ENCODE data around the gene HK3.
"Not testable (repeated sequence)": the region's sequence is repeated elsewhere in the genome, so short reads cannot be mapped to it uniquely, and the experiment has no call there.

Gene HK3

GRCh38 chr5:176874198-176874780 lies 24.9 kb downstream of the HK3 start:
- TF ChIP-seq CTCF (IDR thresholded peaks at IDR 0.05; ENCODE audit: low read depth, low read length) = no peak
- H3K4me3 ChIP-seq (ENCODE audit: low read depth, low read length) = no peak overlapping the region

GRCh38 chr5:176873541-176874172 lies 25.5 kb downstream of the HK3 start:
- H3K4me3 ChIP-seq (ENCODE audit: low read depth, low read length) = no peak overlapping the region
- no peak for TF ChIP-seq CTCF (IDR thresholded peaks at IDR 0.05; ENCODE audit: low read depth, low read length)

- not testable (repeated sequence) for H3K4me3 ChIP-seq (ENCODE audit: low read depth, low read length)
These were observed 26.1 kb downstream of the HK3 start for GRCh38 chr5:176873011-176873410.

GRCh38 chr5:176872586-176872985 lies 26.6 kb downstream of the HK3 start:
- H3K4me3 ChIP-seq (ENCODE audit: low read depth, low read length) = not testable (repeated sequence)

- H3K4me3 ChIP-seq (ENCODE audit: low read depth, low read length) = not testable (repeated sequence)
These were observed 28.5 kb downstream of the HK3 start for GRCh38 chr5:176870644-176871043.

- no peak overlapping the region for H3K4me3 ChIP-seq (ENCODE audit: low read depth, low read length)
- peak; percentile 10; the same call in 1 of the 2 replicates for TF ChIP-seq CTCF (IDR thresholded peaks at IDR 0.05; ENCODE audit: low read depth, low read length)
These were observed 29.0 kb downstream of the HK3 start for GRCh38 chr5:176870110-176870591.

GRCh38 chr5:176869501-176870109 lies 29.5 kb downstream of the HK3 start:
- no peak for TF ChIP-seq CTCF (IDR thresholded peaks at IDR 0.05; ENCODE audit: low read depth, low read length)
- no peak overlapping the region for H3K4me3 ChIP-seq (ENCODE audit: low read depth, low read length)

GRCh38 chr5:176868731-176869130 lies 30.4 kb downstream of the HK3 start:
- no peak overlapping the region for H3K4me3 ChIP-seq (ENCODE audit: low read depth, low read length)
- no peak for TF ChIP-seq CTCF (IDR thresholded peaks at IDR 0.05; ENCODE audit: low read depth, low read length)

GRCh38 chr5:176868126-176868525 lies 31.0 kb downstream of the HK3 start:
- TF ChIP-seq CTCF (IDR thresholded peaks at IDR 0.05; ENCODE audit: low read depth, low read length) = no peak
- no peak overlapping the region for H3K4me3 ChIP-seq (ENCODE audit: low read depth, low read length)

Measured in WI38 (cell line).